Progenitor cell of endocrine pancreas (in vitro differentiated cells): Measurements from ENCODE around the gene BMERB1. TPM values are rescaled to one million over a fixed set of nuclear protein-coding genes. Genes with fewer than 3 reads are reported as not detected.
A peak's percentile ranks its signal among the peaks of the same experiment; 100 is the strongest.
"Not testable (repeated sequence)": the region's sequence is repeated elsewhere in the genome, so short reads cannot be mapped to it uniquely, and the experiment has no call there.

ENCODE experiments used
- DNase-seq: peaks from one replicate; pipeline ENCODE4 v3.0.0; 2021; ENCODE audit warnings: low spot score; ENCODE audit not compliant: unreplicated experiment
- H3K27ac Mint-ChIP-seq: 2 replicates; pipeline ENCODE4 v1.8.0; 2021; ENCODE audit warnings: mild to moderate bottlenecking, moderate library complexity, mixed read lengths
- H3K27me3 Mint-ChIP-seq: 2 replicates; pipeline ENCODE4 v1.8.0; 2021; ENCODE audit warnings: mixed read lengths
- H3K36me3 Mint-ChIP-seq: 2 replicates; pipeline ENCODE4 v1.8.0; 2022; ENCODE audit warnings: mixed read lengths; ENCODE audit not compliant: insufficient read depth
- H3K4me1 Mint-ChIP-seq: 2 replicates; pipeline ENCODE4 v1.8.0; 2021; ENCODE audit warnings: low read depth, mixed read lengths
- H3K4me3 Mint-ChIP-seq: 2 replicates; pipeline ENCODE4 v1.8.0; 2021; ENCODE audit warnings: low read depth, mild to moderate bottlenecking, moderate library complexity, mixed read lengths
- H3K9me3 Mint-ChIP-seq: 2 replicates; pipeline ENCODE4 v1.8.0; 2021; ENCODE audit warnings: low read depth, mixed read lengths
- CTCF ChIP-seq: fragments of 200-600 bp; sonication (generic); IDR thresholded peaks from one replicate; pipeline ENCODE4 v1.5.0; 2021; ENCODE audit warnings: antibody characterized with exemption, mild to moderate bottlenecking; ENCODE audit not compliant: unreplicated experiment
- total RNA-seq: library from RNA; stranded (reverse); gene quantifications from 2 replicates; pipeline ENCODE4 v1.2.1, GENCODE V29; 2021

BMERB1 gene
- total RNA-seq, 1 donor from 2014 or later, result 13.5 TPM

- TF ChIP-seq CTCF, result no peak
- Mint-ChIP-seq H3K27ac (peak overlapping the region; percentile 7), H3K9me3 (no peaks in the 10 kb centered on the region), H3K27me3 (no peaks in the 10 kb centered on the region), H3K4me1 (peaks cover 23% of the 10 kb centered on the region), H3K4me3 (no peak overlapping the region), H3K36me3 (no peaks in the 10 kb centered on the region)
- no peak for DNase-seq
Measured at GRCh38 chr16:15452246-15452855, 18.0 kb downstream of the BMERB1 start.

- not testable (repeated sequence) for H3K27me3 Mint-ChIP-seq, H3K9me3 Mint-ChIP-seq
- peaks cover 28% of the 10 kb centered on the region for H3K4me1 Mint-ChIP-seq
Measured at GRCh38 chr16:15453296-15453695, 18.9 kb downstream of the BMERB1 start.

GRCh38 chr16:15454933-15455332 lies 20.5 kb downstream of the BMERB1 start:
- Mint-ChIP-seq H3K27ac (peak overlapping the region; percentile 69), H3K4me1 (peaks cover 28% of the 10 kb centered on the region)
- not testable (repeated sequence) for H3K36me3 Mint-ChIP-seq, DNase-seq, H3K27me3 Mint-ChIP-seq, H3K9me3 Mint-ChIP-seq, H3K4me3 Mint-ChIP-seq

More at GRCh38 chr16:15453296-15453695, 18.9 kb downstream of the BMERB1 start:
- H3K27ac Mint-ChIP-seq, DNase-seq, H3K4me3 Mint-ChIP-seq, H3K36me3 Mint-ChIP-seq: not testable (repeated sequence)

- no peak for TF ChIP-seq CTCF
- H3K36me3 Mint-ChIP-seq, result no peaks in the 10 kb centered on the region
- H3K27me3 Mint-ChIP-seq, result no peaks in the 10 kb centered on the region
- peak overlapping the region; percentile 25 for H3K27ac Mint-ChIP-seq
- H3K4me3 Mint-ChIP-seq, result no peak overlapping the region
- no peak for DNase-seq
- H3K9me3 Mint-ChIP-seq, result no peaks in the 10 kb centered on the region
- peaks cover 30% of the 10 kb centered on the region for H3K4me1 Mint-ChIP-seq
Measured at GRCh38 chr16:15457400-15457799, 23.0 kb downstream of the BMERB1 start.

GRCh38 chr16:15457958-15458357 lies 23.6 kb downstream of the BMERB1 start:
- Mint-ChIP-seq H3K27ac (no peak overlapping the region), H3K4me3 (no peak overlapping the region), H3K9me3 (no peaks in the 10 kb centered on the region), H3K36me3 (no peaks in the 10 kb centered on the region), H3K4me1 (peaks cover 33% of the 10 kb centered on the region), H3K27me3 (no peaks in the 10 kb centered on the region)
- no peak for TF ChIP-seq CTCF
- DNase-seq, result no peak

- Mint-ChIP-seq H3K27me3 (no peaks in the 10 kb centered on the region), H3K36me3 (no peaks in the 10 kb centered on the region), H3K9me3 (no peaks in the 10 kb centered on the region), H3K4me1 (peaks cover 27% of the 10 kb centered on the region), H3K27ac (no peak overlapping the region), H3K4me3 (no peak overlapping the region)
- no peak for TF ChIP-seq CTCF
- no peak for DNase-seq
Measured at GRCh38 chr16:15459791-15460190, 25.4 kb downstream of the BMERB1 start.
